DOHH2 (cell line): ENCODE data around the gene SIPA1L2.

Source experiments
- EZH2phosphoT487 ChIP-seq: fragments of 200-600 bp; sonication (generic); IDR thresholded peaks from 2 replicates; pipeline ENCODE4 v1.6.1; 2017; ENCODE audit warnings: borderline replicate concordance, mild to moderate bottlenecking, antibody characterized with exemption, low read length, moderate library complexity, mixed read lengths
- TF ChIP-seq, protein P1 (sequence below): fragments of 200-600 bp; sonication (generic); IDR thresholded peaks from one replicate; pipeline ENCODE4 v1.5.1; 2014; ENCODE audit warnings: antibody characterized with exemption, mild to moderate bottlenecking, low read depth, low read length; ENCODE audit not compliant: poor library complexity, severe bottlenecking

GRCh38 chr1:232589812-232590743 lies 39.9 kb downstream of the SIPA1L2 start:
- TF ChIP-seq, protein P1, sequence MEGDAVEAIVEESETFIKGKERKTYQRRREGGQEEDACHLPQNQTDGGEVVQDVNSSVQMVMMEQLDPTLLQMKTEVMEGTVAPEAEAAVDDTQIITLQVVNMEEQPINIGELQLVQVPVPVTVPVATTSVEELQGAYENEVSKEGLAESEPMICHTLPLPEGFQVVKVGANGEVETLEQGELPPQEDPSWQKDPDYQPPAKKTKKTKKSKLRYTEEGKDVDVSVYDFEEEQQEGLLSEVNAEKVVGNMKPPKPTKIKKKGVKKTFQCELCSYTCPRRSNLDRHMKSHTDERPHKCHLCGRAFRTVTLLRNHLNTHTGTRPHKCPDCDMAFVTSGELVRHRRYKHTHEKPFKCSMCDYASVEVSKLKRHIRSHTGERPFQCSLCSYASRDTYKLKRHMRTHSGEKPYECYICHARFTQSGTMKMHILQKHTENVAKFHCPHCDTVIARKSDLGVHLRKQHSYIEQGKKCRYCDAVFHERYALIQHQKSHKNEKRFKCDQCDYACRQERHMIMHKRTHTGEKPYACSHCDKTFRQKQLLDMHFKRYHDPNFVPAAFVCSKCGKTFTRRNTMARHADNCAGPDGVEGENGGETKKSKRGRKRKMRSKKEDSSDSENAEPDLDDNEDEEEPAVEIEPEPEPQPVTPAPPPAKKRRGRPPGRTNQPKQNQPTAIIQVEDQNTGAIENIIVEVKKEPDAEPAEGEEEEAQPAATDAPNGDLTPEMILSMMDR, result no peak
- TF ChIP-seq EZH2phosphoT487, result no peak
